Neural crest cell (in vitro differentiated cells): Measurements from ENCODE around the gene LRRC45. TPM values are rescaled to one million over a fixed set of nuclear protein-coding genes. Genes with fewer than 3 reads are reported as not detected.

ENCODE experiments used
- DNase-seq: peaks from one replicate; pipeline ENCODE4 v3.0.0; 2021; ENCODE audit warnings: low read depth, mixed read lengths, low spot score
- H3K27ac Mint-ChIP-seq: one replicate; pipeline ENCODE4 v1.8.0; 2021; ENCODE audit warnings: mild to moderate bottlenecking, mixed read lengths; ENCODE audit not compliant: unreplicated experiment
- H3K27me3 Mint-ChIP-seq: 2 replicates; pipeline ENCODE4 v1.8.0; 2021; ENCODE audit warnings: low read depth, mild to moderate bottlenecking, mixed read lengths
- H3K36me3 Mint-ChIP-seq: 2 replicates; pipeline ENCODE4 v1.8.0; 2021; ENCODE audit warnings: low read depth, mild to moderate bottlenecking, mixed read lengths
- H3K4me1 Mint-ChIP-seq: 2 replicates; pipeline ENCODE4 v1.8.0; 2021; ENCODE audit warnings: mixed read lengths
- H3K4me3 Mint-ChIP-seq: one replicate; pipeline ENCODE4 v1.8.0; 2021; ENCODE audit warnings: mild to moderate bottlenecking, mixed read lengths
- H3K9me3 Mint-ChIP-seq: 2 replicates; pipeline ENCODE4 v1.8.0; 2021; ENCODE audit warnings: mixed read lengths
- CTCF ChIP-seq: fragments of 200-600 bp; sonication (generic); conservative IDR thresholded peaks from 2 replicates; pipeline ENCODE4 v1.5.0; 2021; ENCODE audit warnings: antibody characterized with exemption, mild to moderate bottlenecking
- total RNA-seq: library from RNA; stranded (reverse); gene quantifications from 2 replicates; pipeline ENCODE4 v1.2.1, GENCODE V29; 2021

Gene LRRC45
- total RNA-seq, 1 donor from 2014 or later: 63.5 TPM

- H3K27me3 Mint-ChIP-seq: no peaks in the 10 kb centered on the region
- no peaks in the 10 kb centered on the region for H3K9me3 Mint-ChIP-seq
- H3K4me1 Mint-ChIP-seq: no peaks in the 10 kb centered on the region
- no peak overlapping the region for H3K27ac Mint-ChIP-seq
- H3K36me3 Mint-ChIP-seq: peaks cover 9% of the 10 kb centered on the region
- DNase-seq: no peak
- no peak overlapping the region for H3K4me3 Mint-ChIP-seq
- no peak for TF ChIP-seq CTCF
Measured at GRCh38 chr17:81984773-81985410, 38.2 kb upstream of the LRRC45 start.

- DNase-seq: no peak
- Mint-ChIP-seq H3K36me3 (peaks cover 13% of the 10 kb centered on the region), H3K9me3 (no peaks in the 10 kb centered on the region), H3K4me1 (peaks cover 10% of the 10 kb centered on the region), H3K4me3 (no peak overlapping the region), H3K27me3 (no peaks in the 10 kb centered on the region), H3K27ac (no peak overlapping the region)
- no peak for TF ChIP-seq CTCF
Measured at GRCh38 chr17:81986606-81987005, 36.5 kb upstream of the LRRC45 start.

- Mint-ChIP-seq H3K4me3 (no peak overlapping the region), H3K27me3 (no peaks in the 10 kb centered on the region), H3K9me3 (no peaks in the 10 kb centered on the region), H3K4me1 (peaks cover 17% of the 10 kb centered on the region), H3K27ac (no peak overlapping the region), H3K36me3 (peaks cover 13% of the 10 kb centered on the region)
- no peak for DNase-seq
- no peak for TF ChIP-seq CTCF
Measured at GRCh38 chr17:81987161-81987770, 35.8 kb upstream of the LRRC45 start.

- Mint-ChIP-seq H3K4me3 (peak overlapping the region; percentile 61), H3K36me3 (peaks cover 10% of the 10 kb centered on the region), H3K27me3 (no peaks in the 10 kb centered on the region), H3K4me1 (peaks cover 36% of the 10 kb centered on the region), H3K9me3 (no peaks in the 10 kb centered on the region), H3K27ac (peak overlapping the region; percentile 89)
- TF ChIP-seq CTCF: no peak
- DNase-seq: no peak
Measured at GRCh38 chr17:81990836-81991683, 32.0 kb upstream of the LRRC45 start.

GRCh38 chr17:81991684-81992305 is 31.3 kb upstream of the LRRC45 start:
- H3K27me3 Mint-ChIP-seq: no peaks in the 10 kb centered on the region
- no peaks in the 10 kb centered on the region for H3K9me3 Mint-ChIP-seq
- peak overlapping the region; percentile 96 for H3K27ac Mint-ChIP-seq
- peak; percentile 66 for DNase-seq
- no peak for TF ChIP-seq CTCF
- H3K4me3 Mint-ChIP-seq: peak overlapping the region; percentile 57
- H3K4me1 Mint-ChIP-seq: peaks cover 36% of the 10 kb centered on the region
- peaks cover 5% of the 10 kb centered on the region for H3K36me3 Mint-ChIP-seq
